Measurements from ENCODE around the gene UNC80.
"Not testable (repeated sequence)": the region's sequence is repeated elsewhere in the genome, so short reads cannot be mapped to it uniquely, and the experiment has no call there.

The UNC80 gene

DNA sequence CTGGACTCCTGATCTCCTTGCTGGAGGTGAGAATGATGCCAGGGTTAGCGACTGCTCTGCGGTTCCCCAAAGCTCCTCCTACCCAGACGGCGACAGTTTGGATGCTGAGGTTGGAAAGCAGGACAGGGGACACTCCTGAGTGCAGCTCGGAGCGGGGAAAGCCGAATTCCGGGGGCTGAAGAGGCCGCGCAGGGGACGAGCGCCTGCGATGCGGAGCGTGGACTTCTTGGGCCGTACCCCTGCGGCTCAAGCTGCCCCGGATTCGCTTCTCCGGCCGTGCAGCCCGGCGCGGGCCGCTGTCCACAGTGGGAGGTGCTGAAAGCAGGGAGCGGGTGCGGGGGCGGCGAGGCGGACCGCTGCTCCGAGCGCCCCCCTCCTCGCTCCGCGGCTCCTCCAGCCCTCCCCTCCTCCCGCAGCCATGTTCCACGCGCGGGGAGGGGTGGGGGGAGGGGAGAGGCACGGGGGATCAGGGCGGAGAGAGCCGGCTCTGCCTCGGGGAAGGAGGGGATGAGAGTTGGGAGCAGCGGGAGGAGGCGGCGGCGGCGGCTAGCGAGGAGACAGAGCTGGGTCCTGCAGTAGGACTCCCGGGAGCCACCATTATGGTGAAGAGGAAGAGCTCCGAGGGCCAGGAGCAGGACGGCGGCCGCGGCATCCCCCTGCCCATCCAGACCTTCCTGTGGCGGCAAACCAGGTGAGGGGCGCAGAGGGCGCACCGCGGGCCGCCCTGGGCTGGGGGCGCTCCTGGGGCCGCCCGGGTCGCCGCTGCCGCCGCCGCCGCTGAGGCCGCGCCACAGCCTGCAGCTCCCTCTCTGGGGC, at the start of gene UNC80:
TSS of gene UNC80 (plus strand) at position 359 of the 816 bp plus-strand sequence. CDS start at position 600, 241 bp downstream.
- peak; percentile 88 for DNase-seq (ENCODE audit: low spot score)
- FAIRE-seq = no peak

GRCh38 chr2:209726311-209726710, 45.3 kb upstream of the UNC80 start:
- no peak for FAIRE-seq
- no peak for DNase-seq (ENCODE audit: low spot score)

DNA sequence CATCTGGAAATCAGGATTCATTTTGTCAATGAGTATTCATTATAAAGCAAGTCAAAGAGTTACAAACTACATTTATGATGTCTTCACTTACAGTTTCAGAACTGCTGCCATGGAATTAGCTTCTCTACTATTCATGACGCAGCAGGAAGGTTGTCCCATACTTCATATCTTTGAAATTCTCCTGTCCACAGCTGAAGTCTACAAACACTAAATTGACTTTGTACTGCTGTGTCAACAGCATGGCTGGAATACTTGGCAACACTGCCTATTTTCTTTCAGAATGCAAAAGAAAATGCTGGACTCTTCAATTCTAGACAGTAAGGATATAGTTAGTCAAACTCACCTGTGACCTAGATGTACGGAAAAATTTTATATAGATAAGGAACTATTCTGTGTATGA, 44.6 kb upstream of the UNC80 start:
- DNase-seq (ENCODE audit: low spot score) (no peak), FAIRE-seq (no peak)

DNA sequence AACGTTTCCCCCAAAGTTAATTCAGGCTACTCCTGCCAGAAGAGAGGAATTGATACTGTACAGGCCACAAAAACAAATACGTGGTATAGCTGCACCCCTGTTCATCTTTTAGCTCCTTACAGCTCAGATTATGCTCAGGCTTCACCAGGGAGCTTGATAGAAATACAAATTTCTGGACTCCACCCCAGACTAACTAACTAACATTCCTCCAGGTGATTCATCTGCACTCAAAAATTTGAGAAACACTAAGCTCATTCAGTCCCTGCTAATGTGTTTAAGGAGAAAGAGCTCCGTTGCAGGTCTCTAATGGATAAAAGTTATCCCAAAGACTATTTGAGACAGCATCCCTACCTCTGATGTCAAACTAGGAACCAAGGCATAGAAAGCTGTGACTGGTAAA, 36.8 kb upstream of the UNC80 start:
- DNase-seq (ENCODE audit: low spot score) = no peak
- FAIRE-seq = no peak

DNA sequence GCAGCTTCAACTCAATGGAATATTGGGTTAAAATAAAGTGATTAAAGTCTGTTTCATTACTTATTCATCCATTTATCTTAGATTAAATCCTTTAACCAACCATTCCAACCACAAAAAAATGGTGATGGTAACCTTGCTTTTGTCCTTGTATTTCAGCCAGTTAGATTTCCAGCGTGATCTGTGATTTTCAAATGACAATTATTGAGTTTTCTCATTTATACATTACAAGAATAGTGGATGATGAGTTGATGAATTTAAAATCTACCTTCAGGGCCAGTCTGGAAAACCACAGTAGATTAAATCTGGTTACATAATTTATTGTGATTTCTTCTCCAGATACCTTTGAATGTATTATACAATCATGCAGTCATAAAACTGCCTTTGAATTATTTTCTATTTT, 29.7 kb upstream of the UNC80 start:
- no peak for FAIRE-seq
- no peak for DNase-seq (ENCODE audit: low spot score)

GRCh38 chr2:209753020-209753419, 18.6 kb upstream of the UNC80 start:
- FAIRE-seq (no peak), DNase-seq (ENCODE audit: low spot score) (no peak)

- DNase-seq (ENCODE audit: low spot score) (no peak), FAIRE-seq (no peak)
These were observed 14.5 kb upstream of the UNC80 start for GRCh38 chr2:209757163-209757562.

- FAIRE-seq = no peak
- DNase-seq (ENCODE audit: low spot score) = no peak
These were observed 10.1 kb upstream of the UNC80 start for GRCh38 chr2:209761566-209761965.

GRCh38 chr2:209762563-209762962, 9.1 kb upstream of the UNC80 start:
- DNase-seq (ENCODE audit: low spot score) = no peak
- no peak for FAIRE-seq

GRCh38 chr2:209763106-209763505, 8.5 kb upstream of the UNC80 start:
- DNase-seq (ENCODE audit: low spot score) (no peak), FAIRE-seq (no peak)

DNA sequence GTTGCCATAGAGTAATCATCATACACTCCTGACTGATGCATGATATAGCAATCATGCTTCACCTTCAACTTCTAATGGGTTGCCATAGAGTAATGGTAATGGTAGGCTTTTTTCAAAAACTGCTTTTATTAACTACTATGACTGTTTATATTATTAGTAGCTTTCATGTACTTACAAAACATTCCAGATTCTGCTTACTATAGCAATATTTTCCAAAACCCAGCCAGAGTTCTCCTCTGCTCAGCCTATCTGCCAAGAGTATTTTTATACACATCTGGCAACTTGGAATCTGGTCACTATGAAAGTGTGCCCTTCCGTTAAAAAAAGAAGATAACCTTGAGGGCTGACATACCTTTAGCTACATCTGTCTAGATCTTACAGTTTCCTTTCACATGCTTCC, 5.0 kb upstream of the UNC80 start:
- DNase-seq (ENCODE audit: low spot score) = no peak
- FAIRE-seq = no peak

DNA sequence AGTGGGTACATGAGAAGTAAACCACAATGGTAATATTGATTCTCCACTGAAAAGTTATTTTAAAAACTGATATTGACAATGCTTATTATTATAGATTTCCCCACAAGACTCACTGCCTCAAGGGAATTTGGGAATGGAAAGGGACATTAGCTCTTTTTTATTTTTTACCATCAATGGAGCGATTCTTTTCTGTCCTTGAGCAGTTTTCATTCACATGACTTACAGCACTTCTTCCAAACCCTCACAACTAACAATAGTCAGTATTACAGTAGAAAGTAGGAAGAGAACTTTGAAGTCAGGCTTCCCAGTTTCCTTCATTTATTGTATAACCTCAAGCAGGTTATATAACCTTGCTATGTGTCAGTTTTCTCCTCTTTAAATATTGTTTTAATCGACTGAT, 4.3 kb upstream of the UNC80 start:
- FAIRE-seq (no peak), DNase-seq (ENCODE audit: low spot score) (no peak)

GRCh38 chr2:209768557-209768956, 3.1 kb upstream of the UNC80 start:
- DNase-seq (ENCODE audit: low spot score) (no peak), FAIRE-seq (no peak)

DNA sequence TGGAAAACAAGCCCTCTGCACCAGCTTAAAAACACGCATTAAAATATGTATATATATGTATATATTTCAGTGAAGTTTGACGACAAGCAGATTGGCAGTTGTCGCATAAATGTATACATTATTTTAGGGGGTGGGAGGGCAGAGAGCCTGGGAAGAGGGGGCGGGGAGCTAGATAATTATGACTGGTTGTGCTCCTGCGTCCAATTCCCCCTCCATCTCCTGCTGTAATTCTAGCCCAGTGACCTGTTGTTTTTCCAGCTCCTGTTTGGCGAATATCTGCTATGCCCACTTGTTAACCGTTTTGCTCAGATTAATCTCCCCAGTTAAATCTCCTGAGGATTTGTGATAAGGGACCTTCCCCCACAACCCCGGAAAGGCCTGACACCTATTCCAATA, 656 bp downstream of the UNC80 start:
- DNase-seq (ENCODE audit: low spot score) (no peak), FAIRE-seq (no peak)

DNA sequence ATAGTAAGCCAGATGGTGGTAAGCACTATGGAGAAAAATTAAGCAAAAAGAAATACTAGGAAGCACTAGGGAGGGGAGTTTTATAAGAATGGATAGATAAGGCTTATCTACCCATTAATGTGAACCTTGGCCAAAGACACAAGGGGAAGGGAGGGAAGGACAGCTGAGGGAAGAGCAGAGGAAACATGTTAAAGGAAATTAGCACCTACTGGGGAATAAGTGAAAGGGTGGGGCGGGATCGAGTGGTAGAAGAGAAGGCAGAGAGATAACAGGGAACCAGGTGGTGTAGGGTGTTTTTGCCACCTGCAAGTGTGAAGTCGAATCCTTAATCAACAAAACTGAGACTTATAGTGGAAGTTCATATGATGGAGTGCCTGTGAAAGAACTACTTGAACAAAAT, 1.7 kb downstream of the UNC80 start:
- FAIRE-seq = no peak
- no peak for DNase-seq (ENCODE audit: low spot score)

DNA sequence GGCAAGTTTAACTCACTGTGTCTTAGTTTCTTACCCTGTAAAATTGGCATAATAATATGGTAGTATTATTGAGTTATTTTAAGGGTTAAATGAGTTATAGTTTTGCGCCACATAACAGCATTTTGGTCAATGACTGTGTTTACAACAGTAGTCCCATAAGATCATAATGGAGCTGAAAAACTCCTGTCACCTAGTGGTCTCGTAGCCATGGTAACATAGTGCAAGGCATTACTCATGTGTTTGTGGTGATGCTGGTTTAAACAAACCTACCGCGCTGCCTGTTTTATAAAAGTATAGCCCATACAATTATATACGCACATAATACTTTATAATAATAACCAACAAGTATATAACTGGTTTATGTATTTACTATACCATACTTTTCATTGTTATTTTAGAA, 15.8 kb downstream of the UNC80 start:
- no peak for FAIRE-seq
- no peak for DNase-seq (ENCODE audit: low spot score)

DNA sequence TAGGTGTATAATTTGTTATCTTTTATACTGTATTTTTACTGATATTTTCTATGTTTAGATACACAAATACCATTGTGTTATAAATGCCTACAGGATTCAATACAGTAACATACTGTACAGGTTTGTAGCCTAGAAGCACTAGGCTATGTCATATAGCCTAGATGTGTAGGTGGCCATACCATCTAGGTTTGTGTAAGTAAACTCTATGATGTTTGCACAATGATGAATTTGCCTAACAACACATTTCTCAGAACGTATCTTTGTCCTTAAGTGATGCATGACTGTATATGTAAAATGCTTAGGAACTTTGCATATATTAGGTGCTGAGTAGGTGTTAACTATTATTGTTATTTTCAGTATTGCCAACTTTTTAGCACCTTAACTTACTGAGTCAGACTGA, 17.3 kb downstream of the UNC80 start:
- DNase-seq (ENCODE audit: low spot score) (no peak), FAIRE-seq (no peak)

- FAIRE-seq = no peak
- DNase-seq (ENCODE audit: low spot score) = no peak
These were observed 18.6 kb downstream of the UNC80 start for GRCh38 chr2:209790066-209790728.

DNA sequence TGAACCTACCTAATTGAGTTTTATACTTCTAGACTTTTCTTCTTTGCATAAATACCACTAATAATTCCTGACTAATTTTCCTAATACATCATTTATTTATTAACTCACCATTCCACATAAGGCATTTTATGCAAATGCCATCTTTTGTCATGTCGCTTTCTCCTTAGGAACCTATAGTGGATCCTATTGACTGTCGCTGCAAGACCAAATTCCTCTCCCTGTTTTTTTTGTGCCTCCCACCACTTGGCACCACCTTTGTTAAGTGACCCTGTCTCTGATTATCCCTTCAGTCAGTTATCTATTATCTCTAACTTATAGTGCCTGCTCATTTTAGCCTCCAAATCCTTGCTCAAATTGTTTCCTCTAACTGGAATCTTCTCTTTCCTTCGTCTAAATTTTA, 19.5 kb downstream of the UNC80 start:
- FAIRE-seq = no peak

GRCh38 chr2:209795425-209795824, 23.8 kb downstream of the UNC80 start:
- FAIRE-seq = not testable (repeated sequence)

More for the DNA sequence above, 19.5 kb downstream of the UNC80 start:
- DNase-seq (ENCODE audit: low spot score) = no peak

DNA sequence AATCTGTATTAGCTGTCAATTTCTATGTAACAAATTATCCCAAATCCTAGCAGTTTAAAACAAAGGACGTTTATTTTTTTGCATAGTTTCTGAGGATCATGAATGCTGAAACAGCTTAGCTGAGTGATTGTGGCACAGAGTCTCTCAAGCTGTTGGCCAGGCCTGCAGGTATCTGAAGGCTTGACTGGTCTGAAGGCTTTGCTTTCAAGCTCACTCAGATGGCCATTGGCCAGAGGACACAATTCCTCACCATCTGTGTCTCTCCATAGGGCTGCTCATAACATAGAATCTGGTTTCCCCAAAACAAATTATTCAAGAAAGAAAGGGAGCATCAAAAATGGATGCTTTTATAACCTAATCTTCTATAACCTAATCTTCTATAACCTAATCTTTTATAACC, 33.7 kb downstream of the UNC80 start:
- no peak for FAIRE-seq
- DNase-seq (ENCODE audit: low spot score) = no peak

More at GRCh38 chr2:209795425-209795824, 23.8 kb downstream of the UNC80 start:
- DNase-seq (ENCODE audit: low spot score) = not testable (repeated sequence)

GRCh38 chr2:209806318-209806717, 34.7 kb downstream of the UNC80 start:
- DNase-seq (ENCODE audit: low spot score) (no peak), FAIRE-seq (no peak)

GRCh38 chr2:209808521-209808920, 36.9 kb downstream of the UNC80 start:
- no peak for FAIRE-seq
- peak; percentile 9 for DNase-seq (ENCODE audit: low spot score)
